A204.1 (cell line): ENCODE results near the gene CD70.
"Not testable (repeated sequence)": the region's sequence is repeated elsewhere in the genome, so short reads cannot be mapped to it uniquely, and the experiment has no call there.

Source experiments
- FAIRE-seq: peaks from 2 replicates; lab custom pipeline; 2012; peaks lifted over from hg19 to GRCh38; lab: Jason Lieb, UNC

Gene CD70

GRCh38 chr19:6597471-6598253, 6.7 kb upstream of the CD70 start:
- not testable (repeated sequence) for FAIRE-seq

DNA sequence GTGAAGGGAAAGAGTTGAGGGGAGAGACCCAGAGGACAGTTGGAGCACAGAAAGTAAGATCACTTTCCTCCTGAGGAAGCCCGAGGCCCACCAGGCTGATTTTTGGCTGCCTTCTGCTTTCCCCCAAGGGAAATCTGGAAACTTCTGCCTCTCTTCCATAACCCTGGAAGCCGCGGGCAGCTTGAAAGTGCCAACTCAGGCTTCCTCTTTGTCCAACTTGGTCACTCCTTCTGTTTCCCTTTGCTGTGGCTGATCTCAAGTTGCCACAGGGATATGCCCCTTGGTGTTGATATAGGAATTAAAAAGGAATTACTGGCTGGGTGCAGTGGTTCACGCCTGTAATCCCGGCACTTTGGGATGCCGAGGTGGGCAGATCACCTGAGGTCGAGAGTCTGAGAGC, 5.7 kb upstream of the CD70 start:
- FAIRE-seq = no peak

DNA sequence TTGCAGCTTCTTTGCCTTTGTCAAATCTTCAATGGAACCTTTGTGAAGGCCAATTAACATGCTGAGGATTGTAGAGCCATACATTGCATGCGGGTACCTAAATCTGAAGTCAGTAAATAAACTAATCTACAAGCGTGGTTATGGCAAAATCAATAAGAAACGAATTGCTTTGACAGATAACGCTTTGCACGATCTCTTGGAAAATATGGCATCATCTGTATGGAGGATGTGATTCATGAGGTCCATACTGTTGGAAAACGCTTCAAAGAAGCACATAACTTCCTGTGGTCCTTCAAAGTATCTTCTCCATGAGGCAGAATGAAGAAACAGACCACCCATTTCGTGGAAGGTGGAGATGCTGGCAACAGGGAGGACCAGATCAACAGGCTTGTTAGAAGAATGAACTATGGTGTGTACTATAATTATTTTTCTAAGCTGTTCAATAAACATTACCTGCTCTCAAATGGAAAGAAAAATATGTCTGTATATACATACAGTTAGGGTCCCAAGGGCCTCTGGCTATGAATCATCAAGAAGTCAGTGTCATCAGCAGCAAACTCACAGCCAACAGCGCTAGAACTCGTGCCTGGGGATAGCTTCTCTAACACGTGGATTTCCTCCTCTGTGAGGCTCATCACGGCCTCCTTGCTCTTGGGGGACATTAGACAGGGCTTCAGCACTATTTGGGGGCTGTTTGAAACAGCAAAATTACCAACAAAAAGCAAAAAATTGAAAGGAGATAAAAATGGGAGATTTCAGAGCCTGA, 2.9 kb upstream of the CD70 start:
- FAIRE-seq = no peak

DNA sequence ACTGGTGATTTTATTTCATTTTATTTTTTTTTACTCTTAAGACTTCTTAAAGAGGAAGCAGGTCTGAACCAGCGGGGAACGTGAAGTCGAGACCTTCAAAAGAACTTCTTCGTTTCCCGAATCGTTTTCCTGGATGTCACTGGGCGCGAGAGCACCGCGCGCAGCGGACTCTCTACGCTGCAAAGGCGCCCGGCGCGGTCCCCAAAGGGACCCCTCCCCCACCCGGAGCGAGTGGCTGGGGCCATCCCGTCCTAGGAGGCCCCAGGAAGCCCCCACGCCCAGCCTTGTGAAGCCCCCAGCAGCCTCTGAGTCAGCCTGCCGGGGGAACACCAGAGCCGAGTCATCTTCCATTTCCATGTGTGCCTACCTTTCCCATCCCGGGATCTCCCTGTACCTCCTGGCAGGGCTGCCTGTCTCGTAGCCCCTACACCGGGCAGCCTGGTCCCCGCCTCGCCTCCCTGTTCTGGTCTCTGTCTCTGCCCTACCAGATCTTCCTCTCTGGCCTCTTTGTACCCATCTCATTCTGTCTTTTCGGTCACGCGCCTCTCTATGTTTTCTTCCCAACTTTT, 608 bp downstream of the CD70 start:
- no peak for FAIRE-seq

DNA sequence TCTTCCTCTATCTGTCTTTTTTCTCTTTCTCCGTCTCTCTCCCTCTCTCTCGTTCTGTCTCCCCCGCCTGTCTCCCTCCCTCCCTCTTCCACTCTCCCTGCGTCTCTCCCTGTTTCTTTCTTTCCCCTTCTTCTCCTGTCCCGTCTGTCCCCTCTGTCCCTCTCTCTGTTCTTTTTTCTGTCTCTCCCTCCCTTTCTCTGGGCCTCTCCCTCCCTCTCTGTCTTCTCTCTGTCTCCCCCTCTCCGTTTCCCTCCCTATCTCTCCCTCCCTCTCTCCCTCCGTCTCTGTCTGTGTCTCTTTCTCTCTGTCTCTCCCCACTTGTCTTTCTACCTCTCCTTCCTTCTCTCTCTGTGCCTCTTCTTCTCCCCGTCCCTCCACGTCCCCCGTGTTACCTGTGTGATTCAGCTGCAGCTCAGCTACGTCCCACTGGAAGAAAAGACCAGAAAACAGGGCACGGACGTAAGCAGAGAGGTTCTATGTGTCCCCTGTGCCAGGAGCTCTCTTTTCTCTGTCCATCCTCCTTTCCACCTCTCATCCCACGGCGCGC, 1.2 kb downstream of the CD70 start:
- FAIRE-seq = no peak

DNA sequence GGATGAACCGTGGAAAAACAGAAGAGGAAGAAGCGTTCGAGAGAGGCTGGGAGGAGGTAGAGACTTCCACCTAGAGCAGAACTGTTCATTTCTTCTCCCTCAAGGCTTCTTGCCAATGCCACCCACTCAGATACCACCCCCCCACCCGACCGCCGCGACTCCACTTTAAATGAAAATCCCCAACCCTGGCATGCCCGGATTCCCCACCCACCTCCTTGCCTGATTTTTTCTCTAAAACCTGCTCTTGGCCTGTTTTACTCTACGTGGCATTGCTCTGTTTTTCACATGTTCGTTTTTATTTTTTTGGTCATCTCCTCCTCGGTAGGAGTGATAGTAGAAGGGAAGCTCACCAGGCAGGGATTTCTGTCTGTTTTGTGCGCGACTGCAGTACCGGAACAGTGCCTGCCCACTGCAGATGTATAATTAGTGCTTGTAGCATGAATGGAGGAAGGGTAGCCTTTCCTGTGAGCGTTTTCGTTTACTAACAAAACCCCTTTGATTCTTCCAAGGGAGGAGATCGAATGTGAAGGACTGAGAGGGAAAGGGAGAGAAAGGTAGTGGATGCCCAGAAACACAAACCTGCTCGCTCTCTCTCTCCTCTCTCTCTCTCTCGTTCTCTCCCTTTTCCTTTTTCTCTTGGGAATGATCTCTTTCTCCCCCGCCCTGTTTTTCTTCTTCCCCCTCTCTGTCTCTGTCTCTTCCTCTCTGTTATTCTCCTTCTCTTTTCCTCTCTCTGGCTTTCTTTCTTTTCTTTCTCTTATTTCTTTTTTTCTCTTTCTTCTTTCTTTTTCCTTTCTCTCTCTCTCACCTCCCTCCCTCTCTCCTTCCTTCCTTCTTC, 2.2 kb downstream of the CD70 start:
- FAIRE-seq = no peak

GRCh38 chr19:6587998-6588507, 2.9 kb downstream of the CD70 start:
- no peak for FAIRE-seq

DNA sequence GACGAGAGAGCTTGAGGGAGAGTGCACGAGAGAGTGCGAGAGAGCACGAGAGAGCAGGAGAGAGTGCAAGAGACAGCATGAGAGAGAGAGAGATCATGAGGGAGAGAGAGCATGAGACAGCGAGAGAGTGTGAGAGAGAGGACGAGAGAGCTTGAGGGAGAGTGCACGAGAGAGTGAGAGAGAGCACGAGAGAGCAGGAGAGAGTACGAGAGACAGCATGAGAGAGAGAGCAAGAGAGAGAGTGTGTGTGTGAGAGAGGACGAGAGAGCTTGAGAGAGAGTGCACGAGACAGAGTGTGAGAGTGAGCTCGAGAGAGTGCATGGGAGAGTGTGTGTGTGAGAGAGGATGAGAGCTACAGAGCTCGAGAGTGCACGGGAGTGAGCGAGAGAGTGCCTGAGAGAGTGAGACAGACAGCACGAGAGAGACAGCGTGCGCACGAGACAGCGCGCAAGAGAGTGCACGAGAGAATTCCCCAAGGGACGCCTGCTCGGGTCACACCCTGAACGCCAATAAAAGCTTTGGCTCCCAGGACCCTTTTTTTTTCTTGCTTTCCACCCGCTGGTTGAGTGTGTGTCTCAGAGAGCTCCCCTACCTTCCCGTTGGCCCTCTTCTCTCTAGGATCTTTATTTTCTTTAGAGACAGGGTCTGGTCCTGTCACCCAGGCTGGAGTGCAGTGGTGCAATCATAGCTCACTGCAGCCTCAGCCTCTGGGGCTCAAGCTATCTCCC, 3.7 kb downstream of the CD70 start:
- FAIRE-seq = no peak

DNA sequence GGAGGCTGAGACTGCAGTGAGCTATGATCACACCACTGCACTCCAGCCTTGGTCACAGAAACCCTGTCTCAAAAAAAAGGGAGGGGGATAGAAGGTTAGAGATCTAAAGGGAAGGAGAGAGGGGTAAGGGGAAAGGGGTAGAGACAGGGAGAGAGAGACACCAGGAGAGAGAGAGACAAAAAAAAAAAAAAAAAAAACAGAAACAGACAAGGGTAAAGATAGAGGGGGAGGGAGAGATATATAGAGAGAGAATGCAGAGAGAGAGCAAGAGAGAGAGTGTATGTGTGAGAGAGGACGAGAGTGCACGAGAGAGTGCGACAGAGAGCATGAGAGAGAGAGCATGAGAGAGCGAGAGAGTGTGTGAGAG, 4.2 kb downstream of the CD70 start:
- FAIRE-seq = no peak

DNA sequence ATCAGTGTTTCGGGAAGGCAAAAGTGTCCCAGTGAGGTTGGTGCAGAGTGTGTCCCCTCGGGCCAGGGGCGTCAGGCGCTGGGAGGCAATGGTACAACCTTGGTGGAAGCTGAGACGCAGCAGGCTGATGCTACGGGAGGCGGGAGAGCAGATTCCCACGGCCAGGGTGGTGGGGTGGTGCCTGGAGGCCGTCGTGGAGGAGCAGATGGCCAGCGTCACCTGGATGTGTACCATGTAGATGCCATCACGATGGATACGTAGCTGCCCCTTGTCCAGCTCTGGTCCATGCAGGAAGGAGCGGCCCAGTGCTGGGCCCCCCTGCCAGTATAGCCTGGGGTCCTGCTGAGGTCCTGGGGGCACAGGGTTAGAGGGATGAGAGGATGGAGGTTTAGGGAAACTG, 4.9 kb downstream of the CD70 start:
- no peak for FAIRE-seq

DNA sequence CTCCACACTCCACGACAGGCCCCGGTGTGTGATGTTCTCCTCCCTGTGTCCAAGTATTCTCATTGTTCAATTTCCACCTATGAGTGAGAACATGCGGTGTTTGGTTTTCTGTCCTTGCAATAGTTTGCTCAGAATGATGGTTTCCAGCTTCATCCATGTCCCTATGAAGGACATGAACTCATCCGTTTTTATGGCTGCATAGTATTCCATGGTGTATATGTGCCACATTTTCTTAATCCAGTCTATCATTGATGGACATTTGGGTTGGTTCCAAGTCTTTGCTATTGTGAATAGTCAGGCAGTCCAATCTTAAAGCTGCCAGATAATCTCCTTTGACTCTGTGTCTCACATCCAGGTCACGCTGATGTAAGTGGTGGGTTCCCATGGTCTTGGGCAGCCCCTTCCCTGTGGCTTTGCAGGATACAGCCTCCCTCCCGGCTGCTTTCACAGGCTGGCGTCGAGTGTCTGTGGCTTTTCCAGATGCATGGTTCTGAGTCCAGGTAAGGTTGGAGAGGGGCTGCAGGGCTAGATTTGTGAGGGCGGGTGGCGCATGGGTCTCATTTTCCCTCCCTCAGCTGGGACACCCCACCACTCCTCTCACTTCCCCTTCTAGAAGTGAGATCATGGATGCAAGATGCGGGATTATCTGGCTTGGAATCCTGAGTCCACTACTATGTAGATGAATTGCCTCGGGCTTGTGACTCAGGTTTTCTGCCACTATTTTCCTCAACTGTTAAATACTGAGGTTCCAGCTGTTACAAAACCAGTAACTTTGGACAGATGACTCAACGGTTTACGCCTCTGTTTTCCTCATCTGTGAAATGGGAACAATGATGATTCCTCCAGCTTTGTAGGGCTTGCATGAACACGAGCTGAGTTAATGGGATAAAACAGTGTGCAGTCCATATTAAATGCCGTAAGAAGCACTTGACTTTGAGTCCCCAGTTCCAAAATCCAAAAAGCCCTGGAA, 8.2 kb downstream of the CD70 start:
- FAIRE-seq = not testable (repeated sequence)

DNA sequence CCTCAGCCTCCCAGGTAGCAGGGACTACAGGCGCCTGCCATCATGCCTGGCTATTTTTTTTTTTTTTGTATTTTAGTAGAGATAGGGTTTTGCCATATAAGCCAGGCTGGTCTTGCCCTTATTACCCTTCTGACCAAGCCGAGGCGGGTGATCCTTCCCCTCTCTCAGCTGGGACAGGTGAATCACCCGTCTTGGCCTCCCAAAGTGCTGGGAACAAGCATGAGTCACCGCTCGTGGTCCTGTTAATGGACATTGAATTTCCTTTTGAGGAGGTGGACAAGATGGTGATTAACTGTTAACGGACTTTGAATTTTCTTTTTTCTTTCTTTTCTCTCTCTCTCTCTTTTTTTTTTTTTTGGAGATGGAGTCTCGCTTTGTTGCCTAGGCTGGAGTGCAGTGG, 10.6 kb downstream of the CD70 start:
- no peak for FAIRE-seq

DNA sequence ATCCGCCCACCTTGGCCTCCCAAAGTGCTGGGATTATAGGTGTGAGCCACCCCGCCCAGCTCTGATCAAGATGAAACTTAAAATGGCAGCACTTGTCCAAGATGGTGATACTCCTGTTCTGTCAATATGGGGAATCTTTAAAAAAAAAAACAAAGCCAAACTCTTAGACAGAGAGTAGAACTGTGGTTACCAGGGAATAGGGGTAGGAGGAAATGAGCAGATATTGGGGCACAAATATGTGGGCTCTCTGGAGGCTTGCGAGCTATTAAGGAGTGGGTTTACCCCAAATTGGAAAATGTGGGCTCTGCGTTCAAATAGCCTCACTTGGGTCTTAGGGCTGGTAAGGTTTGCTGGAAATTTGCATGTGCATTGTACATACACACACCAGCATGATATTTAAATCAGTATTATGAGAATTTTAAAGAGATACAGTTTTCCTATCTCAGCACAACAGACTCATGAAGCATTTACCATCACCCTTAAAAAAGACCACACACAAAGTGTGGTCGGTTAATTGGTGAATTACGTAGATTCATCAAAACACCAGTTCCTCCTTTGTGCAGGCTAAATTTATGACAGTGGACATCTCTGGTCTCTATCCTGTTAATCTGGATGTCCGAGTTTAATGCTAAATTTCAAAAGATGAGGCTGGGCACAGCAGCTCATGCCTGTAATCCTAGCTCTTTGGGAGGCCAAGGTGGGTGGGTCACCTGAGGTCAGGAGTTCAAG, 11.3 kb downstream of the CD70 start:
- FAIRE-seq = no peak

- no peak for FAIRE-seq
Measured at GRCh38 chr19:6577476-6578125, 13.3 kb downstream of the CD70 start.

- no peak for FAIRE-seq
Measured at GRCh38 chr19:6576869-6577475, 14.0 kb downstream of the CD70 start.

DNA sequence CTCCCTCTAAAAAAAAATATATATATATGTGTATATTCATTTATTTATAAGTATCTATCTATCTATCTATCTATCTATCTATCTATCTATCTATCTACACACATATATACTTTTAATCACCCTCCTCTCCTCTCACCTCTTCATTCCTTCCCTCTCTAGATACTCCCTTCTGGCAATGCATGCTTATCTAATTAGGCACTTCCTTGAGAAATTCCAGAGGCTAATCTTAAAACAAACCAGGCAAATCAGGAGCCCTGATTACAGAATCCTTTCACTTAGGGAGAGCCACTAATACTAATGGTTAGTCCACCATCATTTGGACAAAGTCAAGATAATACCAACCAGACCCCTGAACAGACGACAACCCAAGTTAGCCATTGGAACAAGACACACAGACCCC, 17.6 kb downstream of the CD70 start:
- FAIRE-seq = no peak

GRCh38 chr19:6572217-6572616, 18.7 kb downstream of the CD70 start:
- no peak for FAIRE-seq

DNA sequence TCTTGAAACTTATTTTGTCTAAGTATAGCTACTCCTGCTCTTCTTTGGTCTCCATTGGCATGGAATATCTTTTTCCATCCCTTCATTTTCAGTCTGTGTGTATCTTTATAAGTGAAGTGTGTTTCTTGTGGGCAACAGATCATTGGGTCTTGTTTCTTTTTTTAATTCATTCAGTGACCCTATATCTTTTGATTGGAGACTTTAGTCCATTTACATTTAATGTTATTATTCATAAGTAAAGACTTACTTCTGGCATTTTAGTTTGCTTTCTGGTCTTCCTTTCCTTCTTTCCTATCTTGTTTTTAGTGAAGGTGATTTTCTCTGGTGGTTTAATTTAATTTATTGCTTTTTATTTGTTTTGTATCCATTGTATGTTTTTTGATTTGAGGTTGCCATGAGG, 19.8 kb downstream of the CD70 start:
- FAIRE-seq = no peak

DNA sequence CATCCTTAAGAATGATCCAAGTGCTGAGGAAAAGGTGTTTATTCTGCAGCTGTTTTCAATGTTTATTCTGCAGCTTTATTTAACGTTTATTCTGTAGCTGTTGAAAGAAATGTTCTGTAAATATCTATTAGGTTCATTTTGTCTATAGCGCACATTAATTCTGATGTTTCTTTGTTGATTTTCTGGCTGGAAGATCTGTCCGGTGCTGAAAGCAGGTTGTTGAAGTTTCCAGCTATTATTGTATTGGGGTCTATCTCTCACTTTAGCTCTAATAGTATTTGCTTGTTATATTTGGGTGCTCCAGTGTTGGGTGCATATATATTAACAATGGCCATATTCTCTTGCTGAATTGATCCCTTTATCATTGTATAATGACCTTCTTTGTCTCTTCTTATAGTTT, 20.2 kb downstream of the CD70 start:
- no peak for FAIRE-seq
